Neural crest cell (in vitro differentiated cells): ENCODE results near the gene ZNF680. TPM values are rescaled to one million over a fixed set of nuclear protein-coding genes. Genes with fewer than 3 reads are reported as not detected.

Experiments used
- DNase-seq: peaks from one replicate; pipeline ENCODE4 v3.0.0; 2021; ENCODE audit warnings: low read depth, mixed read lengths, low spot score
- H3K27ac Mint-ChIP-seq: one replicate; pipeline ENCODE4 v1.8.0; 2021; ENCODE audit warnings: mild to moderate bottlenecking, mixed read lengths; ENCODE audit not compliant: unreplicated experiment
- H3K27me3 Mint-ChIP-seq: 2 replicates; pipeline ENCODE4 v1.8.0; 2021; ENCODE audit warnings: low read depth, mild to moderate bottlenecking, mixed read lengths
- H3K36me3 Mint-ChIP-seq: 2 replicates; pipeline ENCODE4 v1.8.0; 2021; ENCODE audit warnings: low read depth, mild to moderate bottlenecking, mixed read lengths
- H3K4me1 Mint-ChIP-seq: 2 replicates; pipeline ENCODE4 v1.8.0; 2021; ENCODE audit warnings: mixed read lengths
- H3K4me3 Mint-ChIP-seq: one replicate; pipeline ENCODE4 v1.8.0; 2021; ENCODE audit warnings: mild to moderate bottlenecking, mixed read lengths
- H3K9me3 Mint-ChIP-seq: 2 replicates; pipeline ENCODE4 v1.8.0; 2021; ENCODE audit warnings: mixed read lengths
- total RNA-seq: library from RNA; stranded (reverse); gene quantifications from 2 replicates; pipeline ENCODE4 v1.2.1, GENCODE V29; 2021
- TF ChIP-seq, protein P1 (sequence below): fragments of 200-600 bp; sonication (generic); conservative IDR thresholded peaks from 2 replicates; pipeline ENCODE4 v1.5.0; 2021; ENCODE audit warnings: antibody characterized with exemption, mild to moderate bottlenecking

ZNF680 gene
- total RNA-seq, 1 donor from 2014 or later = 18.0 TPM

DNA sequence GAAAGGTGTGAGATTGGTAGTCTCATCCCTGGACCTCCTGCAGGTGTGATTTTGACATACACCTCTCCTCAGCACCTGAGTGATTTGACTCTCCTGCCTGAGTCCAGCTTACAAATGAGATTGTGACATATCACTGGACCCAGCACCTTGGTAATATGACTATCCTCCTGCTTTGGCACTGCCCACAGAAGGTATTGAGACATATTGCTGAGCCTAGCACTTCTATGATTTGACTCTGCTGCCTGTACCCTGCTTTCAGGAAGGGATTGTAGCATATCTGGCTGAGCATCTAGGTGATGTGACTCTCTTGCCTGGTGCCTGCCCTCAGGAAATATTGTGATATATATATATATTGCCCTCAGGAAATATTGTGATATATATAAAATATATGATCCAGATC, 43.5 kb upstream of the ZNF680 start:
- no peak overlapping the region for H3K27ac Mint-ChIP-seq
- TF ChIP-seq, protein P1, sequence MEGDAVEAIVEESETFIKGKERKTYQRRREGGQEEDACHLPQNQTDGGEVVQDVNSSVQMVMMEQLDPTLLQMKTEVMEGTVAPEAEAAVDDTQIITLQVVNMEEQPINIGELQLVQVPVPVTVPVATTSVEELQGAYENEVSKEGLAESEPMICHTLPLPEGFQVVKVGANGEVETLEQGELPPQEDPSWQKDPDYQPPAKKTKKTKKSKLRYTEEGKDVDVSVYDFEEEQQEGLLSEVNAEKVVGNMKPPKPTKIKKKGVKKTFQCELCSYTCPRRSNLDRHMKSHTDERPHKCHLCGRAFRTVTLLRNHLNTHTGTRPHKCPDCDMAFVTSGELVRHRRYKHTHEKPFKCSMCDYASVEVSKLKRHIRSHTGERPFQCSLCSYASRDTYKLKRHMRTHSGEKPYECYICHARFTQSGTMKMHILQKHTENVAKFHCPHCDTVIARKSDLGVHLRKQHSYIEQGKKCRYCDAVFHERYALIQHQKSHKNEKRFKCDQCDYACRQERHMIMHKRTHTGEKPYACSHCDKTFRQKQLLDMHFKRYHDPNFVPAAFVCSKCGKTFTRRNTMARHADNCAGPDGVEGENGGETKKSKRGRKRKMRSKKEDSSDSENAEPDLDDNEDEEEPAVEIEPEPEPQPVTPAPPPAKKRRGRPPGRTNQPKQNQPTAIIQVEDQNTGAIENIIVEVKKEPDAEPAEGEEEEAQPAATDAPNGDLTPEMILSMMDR = no peak
- H3K4me3 Mint-ChIP-seq = no peak overlapping the region
- peaks cover 8% of the 10 kb centered on the region for H3K36me3 Mint-ChIP-seq
- DNase-seq = no peak
- peaks cover 34% of the 10 kb centered on the region for H3K9me3 Mint-ChIP-seq
- no peaks in the 10 kb centered on the region for H3K4me1 Mint-ChIP-seq
- H3K27me3 Mint-ChIP-seq = no peaks in the 10 kb centered on the region

DNA sequence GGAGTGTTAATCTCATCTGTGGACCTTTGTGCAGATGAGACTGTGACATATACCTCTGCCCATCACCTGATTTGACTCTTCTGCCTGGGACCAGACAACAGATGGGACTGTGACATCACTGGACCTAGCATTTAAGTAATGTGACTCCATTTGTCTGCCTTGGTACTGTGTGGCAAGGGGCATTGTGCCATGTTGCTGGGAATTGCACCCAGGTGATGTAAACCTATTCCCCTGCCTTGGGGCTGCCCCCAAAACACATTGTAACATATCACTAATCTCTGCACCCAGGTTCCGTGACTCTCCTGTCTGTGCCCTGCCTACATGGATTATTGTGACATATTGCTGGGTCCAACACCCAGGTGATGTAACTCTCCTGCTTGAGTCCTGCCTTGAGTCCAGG, 40.4 kb upstream of the ZNF680 start:
- Mint-ChIP-seq H3K27me3 (no peaks in the 10 kb centered on the region), H3K4me1 (no peaks in the 10 kb centered on the region), H3K9me3 (peaks cover 38% of the 10 kb centered on the region), H3K27ac (no peak overlapping the region), H3K36me3 (peaks cover 8% of the 10 kb centered on the region), H3K4me3 (no peak overlapping the region)
- no peak for DNase-seq
- TF ChIP-seq, protein P1 = no peak

DNA sequence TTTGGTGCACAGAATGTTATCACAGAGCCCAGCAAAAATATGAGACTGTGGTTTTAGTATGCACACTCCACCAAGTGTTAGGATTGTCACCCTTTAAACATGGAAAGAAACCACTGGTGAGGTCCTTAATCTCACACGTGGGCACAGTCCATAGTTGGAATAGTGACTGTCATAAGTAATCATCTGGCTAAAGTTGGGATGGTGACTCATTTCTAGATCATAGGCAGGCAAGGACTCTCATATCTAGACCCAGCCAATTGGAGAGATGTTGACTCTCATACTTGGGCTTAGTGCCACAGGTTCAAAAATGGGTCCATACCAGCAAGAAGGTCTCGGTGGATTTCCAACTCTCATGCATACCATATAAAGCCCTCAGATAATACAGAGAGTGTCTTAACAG, 39.6 kb upstream of the ZNF680 start:
- H3K27ac Mint-ChIP-seq = no peak overlapping the region
- no peaks in the 10 kb centered on the region for H3K4me1 Mint-ChIP-seq
- TF ChIP-seq, protein P1 = no peak
- no peaks in the 10 kb centered on the region for H3K27me3 Mint-ChIP-seq
- H3K4me3 Mint-ChIP-seq = no peak overlapping the region
- H3K9me3 Mint-ChIP-seq = peaks cover 35% of the 10 kb centered on the region
- DNase-seq = no peak
- peaks cover 8% of the 10 kb centered on the region for H3K36me3 Mint-ChIP-seq

DNA sequence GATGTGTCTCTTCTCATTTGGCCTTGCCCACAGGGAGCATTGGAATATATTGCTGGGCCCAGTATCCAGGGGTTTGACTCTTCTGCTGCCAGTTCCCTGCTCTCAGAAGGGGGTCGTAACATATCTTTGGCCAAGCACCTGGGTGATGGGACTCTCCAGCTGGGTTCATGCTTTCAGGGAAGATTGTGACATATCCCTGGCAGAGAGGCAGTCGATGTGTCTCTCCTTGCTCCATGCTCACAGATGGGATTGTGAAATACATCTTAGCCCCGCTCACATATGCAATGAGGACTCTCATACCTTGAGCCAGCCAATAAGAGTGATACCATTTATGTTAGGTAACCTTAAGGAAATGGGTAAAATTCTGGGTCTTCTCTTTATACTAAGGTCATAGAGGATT, 39.2 kb upstream of the ZNF680 start:
- Mint-ChIP-seq H3K36me3 (peaks cover 8% of the 10 kb centered on the region), H3K4me3 (no peak overlapping the region), H3K27ac (no peak overlapping the region), H3K4me1 (no peaks in the 10 kb centered on the region), H3K27me3 (no peaks in the 10 kb centered on the region), H3K9me3 (peaks cover 35% of the 10 kb centered on the region)
- no peak for DNase-seq
- TF ChIP-seq, protein P1 = no peak

DNA sequence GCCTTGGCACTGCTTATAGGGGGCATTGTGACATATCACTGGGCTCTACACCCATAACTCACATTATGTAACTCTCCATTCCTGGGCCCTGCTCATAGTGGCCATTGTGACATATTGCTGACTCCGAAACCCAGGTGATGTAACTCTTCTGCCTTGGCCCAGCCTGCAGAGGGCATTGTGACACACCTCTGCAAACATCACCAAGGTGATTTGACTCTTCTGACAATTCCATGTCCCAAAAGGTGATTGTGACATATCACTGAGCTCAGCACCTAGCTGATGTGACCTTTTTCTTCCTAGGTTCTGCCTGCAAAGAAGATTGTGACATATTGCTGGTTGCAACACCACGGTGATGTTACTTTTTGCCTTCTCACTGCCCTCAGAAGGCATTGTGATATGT, 36.5 kb upstream of the ZNF680 start:
- no peak for DNase-seq
- no peak overlapping the region for H3K4me3 Mint-ChIP-seq
- TF ChIP-seq, protein P1 = no peak
- peaks cover 9% of the 10 kb centered on the region for H3K36me3 Mint-ChIP-seq
- no peaks in the 10 kb centered on the region for H3K4me1 Mint-ChIP-seq
- H3K27me3 Mint-ChIP-seq = no peaks in the 10 kb centered on the region
- H3K9me3 Mint-ChIP-seq = peaks cover 38% of the 10 kb centered on the region
- no peak overlapping the region for H3K27ac Mint-ChIP-seq

DNA sequence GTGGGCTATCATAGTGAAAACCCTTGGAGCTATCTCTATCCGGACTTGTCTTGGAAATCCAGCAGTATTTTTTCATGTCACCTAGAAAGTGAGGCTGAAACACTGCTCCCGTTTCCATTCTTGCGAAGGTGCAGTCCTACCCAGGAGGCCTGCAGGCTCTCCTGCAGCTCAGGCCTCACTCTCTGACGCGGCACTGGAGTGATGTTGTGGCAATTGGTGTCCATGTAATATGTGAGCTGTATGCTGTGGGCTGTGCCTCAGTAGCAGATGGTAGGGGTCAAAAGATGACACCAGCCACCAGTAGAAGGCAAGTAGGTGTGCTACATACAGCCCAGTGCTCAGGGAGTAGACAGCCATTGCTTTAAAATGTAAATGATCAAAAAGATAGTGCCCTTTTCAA, 28.1 kb upstream of the ZNF680 start:
- Mint-ChIP-seq H3K4me3 (no peak overlapping the region), H3K9me3 (peaks cover 9% of the 10 kb centered on the region), H3K27ac (no peak overlapping the region), H3K4me1 (no peaks in the 10 kb centered on the region), H3K27me3 (no peaks in the 10 kb centered on the region), H3K36me3 (no peaks in the 10 kb centered on the region)
- DNase-seq = no peak
- TF ChIP-seq, protein P1 = no peak
